ENCODE data around the gene LIM2.
"Not testable (repeated sequence)": the region's sequence is repeated elsewhere in the genome, so short reads cannot be mapped to it uniquely, and the experiment has no call there.

Gene LIM2, protein sequence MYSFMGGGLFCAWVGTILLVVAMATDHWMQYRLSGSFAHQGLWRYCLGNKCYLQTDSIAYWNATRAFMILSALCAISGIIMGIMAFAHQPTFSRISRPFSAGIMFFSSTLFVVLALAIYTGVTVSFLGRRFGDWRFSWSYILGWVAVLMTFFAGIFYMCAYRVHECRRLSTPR

DNA sequence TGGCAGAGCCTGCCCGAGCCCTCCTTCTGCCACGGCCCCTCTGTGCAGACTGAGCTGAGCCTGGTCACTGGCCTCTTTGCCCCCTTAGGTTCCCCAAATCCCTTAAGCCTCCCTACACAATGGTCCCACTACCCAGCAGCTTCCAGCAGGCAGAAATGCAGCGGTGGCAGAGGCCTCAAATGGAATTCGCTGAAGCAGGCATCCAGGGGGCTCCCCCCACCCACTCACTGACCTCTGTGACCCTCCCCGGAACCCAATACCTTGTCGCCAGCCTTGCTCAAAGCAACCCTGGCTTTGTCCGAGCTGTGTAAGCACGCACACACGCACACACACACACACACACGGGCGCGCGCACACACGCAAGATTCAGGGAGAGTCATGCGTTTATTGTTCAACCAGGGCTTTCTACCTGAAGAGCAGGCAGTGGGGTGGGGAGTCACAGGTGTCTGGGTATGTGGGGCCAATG is at the start of gene LIM2:
TSS of gene LIM2 (minus strand) at position 51 of the 466 bp plus-strand sequence. CDS start 531 bp downstream, outside the sequence.
- DNase-seq = no peak

DNA sequence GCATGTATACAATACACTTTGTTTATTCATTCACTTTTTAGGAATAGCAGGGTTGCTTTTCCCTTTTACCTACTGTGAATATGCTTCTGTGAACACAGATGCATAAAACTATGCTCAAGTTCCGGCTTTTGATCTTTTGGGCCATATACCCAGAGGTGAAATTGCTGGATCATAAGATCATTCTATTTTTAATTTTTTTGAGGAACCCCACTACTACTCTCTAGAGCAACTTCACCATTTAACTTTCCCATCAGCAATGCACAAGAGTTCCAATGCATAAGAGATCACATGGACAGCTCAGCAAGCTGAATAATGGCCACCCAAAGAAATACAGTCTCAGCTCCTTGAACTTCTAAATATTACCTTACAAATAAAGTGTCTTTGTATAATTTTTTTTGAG is 46.7 kb upstream of the LIM2 start:
- DNase-seq = no peak

DNA sequence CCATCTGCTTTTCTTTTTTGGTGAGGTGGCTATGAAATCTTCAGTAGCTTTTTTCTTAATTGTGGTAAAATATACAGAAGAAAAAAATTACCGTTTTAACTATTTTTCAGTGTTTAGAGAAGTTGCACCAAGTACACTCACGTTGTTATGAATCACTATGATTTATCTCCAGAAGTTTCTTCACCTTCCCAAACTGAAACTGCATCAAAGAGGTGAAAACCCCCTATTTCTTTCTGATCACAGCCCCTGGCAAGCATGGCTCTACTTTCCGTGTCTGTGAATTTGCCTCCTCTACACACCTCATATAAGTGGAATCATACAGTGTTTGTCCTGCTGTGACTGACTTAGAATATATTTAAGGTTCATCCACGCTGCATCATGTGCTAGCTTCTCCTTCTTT is 45.3 kb upstream of the LIM2 start:
- no peak for DNase-seq

DNA sequence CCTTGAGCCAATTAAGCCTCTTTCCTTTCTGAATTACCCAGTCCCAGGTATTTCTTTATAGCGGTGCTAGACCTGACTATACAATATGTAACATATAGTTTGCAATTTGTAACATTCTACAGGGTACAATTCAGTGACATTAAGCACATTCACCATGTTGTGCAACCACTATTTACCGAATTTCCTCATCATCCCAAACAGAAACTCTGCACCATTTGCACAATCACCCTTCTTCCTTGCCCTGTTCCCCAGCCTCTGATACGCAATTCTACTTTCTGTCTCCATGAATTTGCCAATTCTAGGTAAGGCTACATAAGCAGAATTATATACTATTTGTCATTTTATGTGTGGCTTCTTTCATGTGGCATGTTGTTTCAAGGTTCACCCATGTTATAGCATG is 43.4 kb upstream of the LIM2 start:
- no peak for DNase-seq

DNA sequence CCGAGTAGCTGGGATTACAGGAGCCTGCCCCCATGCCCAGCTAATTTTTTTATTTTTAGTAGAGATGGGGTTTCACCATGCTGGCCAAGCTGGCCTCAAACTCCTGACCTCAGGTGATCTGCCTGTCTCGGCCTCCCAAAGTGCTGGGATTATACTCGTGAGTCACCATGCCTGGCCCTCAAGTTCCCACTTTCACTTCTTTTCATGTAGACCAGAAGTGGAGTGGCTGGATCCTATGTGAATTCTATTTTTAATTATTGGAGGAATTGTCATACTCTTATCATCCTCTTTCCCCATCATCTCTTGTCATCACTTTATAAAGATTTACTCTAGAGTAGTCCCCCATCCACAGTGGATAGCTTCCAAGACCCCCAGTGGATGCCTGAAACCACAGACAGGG is 42.4 kb upstream of the LIM2 start:
- no peak for DNase-seq

DNA sequence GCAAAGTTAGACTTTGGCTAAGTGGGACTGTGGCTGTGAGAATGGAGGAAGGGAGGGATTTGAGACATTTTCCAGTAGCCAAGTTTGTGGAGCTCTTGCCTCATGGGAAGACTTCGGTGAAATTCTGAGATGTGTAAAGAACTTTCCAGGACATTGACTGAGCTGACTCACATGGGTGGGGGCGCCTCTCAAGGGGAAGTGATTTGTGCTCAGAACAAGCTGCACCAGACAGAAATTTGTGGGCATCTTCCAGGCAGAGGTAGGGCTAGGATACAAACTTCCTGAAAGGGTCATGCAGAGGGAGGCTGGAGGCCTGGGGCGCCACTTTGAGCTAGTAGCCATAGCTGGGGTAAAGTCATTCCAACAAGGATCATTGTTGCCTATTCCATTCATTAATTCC is 39.4 kb upstream of the LIM2 start:
- DNase-seq = no peak

DNA sequence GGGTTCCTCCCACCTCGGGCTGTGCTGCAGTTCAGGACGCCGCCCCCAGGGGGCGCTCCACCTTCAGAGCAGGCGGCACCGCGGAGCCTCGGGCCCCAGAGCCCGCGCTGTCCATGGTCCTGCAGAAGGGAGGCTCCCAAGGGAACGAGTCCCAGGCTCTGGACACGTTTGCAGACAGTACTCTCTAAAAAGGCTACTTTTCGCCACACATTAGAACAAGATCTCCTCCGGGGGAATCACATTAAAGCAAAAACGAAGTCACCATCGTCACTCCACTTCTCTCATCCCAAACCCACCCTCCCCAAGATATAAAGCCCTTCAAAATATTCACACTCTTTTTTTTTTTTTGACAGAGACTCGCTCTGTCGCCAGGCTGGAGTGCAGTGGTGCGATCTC is 34.3 kb upstream of the LIM2 start:
- DNase-seq = peak; percentile 36

DNA sequence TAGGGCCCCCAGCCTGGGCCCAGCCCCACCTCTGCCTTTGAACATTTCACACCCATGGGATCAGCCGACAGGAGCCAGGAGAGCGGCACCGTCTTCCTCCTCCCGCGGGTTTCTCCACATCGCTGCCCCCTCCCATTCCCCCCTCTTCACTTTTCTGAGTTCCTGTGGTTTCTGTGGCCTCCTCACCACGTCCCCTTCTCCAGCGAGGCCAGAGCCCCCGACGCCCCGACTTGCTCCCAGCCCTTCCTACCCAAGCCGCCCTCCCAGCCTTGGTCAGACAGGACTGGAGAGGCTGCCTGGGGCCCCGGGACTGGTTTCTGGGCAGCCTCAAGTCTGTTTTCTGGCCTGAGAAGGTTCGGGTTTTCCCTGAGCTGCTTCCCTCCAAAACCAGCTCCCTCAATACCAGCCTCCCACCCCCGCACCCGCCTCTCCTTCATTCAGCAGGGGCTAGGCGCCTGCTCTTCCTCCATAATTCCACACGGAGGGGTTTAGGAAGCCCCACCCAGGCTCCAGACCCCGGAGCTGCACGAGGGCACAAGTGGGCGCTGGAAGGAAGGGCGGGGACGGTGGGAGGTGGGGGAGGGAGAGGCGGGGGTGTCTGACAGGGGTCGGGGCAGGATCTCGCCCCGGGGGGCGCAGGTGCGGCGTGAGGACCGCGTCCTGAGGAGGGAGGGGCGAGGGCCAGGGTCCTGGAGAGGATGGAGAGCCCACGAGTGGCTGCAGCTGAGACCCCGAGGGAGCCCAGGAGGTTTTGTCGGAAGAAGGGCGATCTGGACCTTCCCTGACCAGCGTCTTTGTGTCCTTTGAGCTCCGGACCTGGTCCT is 33.7 kb upstream of the LIM2 start:
- DNase-seq = no peak

DNA sequence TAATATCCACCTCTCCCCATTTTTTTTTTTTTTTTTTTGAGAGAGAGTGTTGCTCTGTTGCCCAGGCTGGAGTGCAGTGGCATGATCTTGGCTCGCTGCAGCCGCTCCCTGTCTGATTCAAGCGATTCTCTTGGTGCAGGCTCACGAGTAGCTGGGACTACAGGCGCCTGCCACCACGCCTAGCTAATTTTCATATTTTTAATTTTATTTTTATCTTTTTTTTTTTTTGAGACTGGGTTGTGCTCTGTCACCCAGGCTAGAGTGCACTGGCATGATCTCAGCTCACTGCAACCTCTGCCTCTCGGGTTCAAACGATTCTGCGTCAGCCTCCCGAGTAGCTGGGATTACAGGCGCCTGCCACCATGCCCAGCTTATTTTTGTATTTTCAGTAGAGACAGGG is 32.7 kb upstream of the LIM2 start:
- DNase-seq = not testable (repeated sequence)

DNA sequence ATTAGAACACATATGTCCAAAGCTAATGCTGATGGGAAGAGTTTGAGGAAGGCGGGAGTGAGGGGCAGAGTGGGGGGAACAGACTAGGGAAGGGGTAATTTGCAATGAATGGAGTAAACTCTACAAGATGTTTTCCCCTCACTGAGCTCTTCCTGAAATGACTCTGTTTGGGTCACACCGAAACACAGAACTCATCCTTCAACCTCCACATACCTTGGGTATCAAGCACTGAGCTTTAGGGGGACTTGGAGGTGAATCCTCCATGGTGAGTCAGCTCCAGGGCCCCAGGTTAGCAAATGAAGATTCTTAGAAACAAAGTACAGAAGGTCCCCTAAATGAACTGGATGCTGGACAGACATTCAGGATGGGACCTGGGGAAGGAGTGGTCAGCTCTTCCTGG is 30.9 kb upstream of the LIM2 start:
- no peak for DNase-seq

DNA sequence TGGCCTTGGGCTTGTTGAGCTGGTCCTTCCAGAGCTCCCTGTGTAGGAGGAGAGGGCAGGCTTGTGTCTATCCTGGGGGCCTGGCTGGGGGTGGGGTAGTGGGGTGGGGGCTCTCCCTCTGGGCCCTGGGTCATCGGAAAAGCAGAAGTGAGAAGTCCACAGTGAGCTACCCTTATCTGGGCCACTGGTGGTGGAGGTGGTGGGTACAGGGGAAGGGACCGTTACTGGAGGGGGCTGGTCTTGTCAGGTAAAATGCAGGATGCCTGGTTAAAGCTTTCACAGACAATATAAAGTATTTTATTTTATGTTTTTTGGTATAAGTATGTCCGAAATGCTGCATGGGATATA is 30.0 kb upstream of the LIM2 start:
- no peak for DNase-seq

DNA sequence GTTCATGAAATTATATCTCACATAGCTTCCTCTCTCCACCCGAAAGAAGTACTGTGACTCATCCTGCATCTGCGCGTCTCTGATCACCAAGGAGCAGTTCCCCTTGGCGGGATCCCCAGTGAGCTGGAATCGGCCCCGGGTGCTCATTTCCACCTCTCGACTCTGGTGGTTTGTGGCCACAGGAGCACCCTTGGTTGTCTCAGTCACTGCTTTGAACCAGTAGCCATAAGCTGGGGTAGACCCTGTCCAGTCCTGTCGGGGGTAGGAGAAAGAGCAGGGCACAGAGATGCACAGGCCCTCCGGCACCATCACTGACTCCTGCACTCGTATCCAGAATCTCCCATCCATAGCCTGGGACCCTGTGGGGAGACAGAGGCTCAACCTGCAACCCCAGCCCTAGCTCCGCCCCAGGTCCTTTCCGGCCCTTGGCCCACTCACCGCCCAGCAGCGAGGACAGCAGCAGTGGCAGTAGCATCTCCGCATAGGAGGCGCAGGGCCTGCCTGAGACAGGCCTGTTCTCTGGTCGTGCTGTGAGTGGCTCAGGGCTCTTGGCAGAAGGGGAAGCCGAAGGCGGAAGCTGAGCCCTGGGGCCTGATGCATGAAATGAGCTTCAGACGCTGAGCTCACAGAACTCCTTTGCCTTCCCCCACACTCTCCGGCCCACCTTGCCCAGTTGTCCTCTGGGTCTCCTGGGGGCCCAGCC is 29.5 kb upstream of the LIM2 start, which contains the start of gene SIGLEC10:
TSS of gene SIGLEC10 (minus strand) at position 536 of the 703 bp plus-strand sequence. CDS start at position 475, 61 bp downstream.
- DNase-seq = no peak

DNA sequence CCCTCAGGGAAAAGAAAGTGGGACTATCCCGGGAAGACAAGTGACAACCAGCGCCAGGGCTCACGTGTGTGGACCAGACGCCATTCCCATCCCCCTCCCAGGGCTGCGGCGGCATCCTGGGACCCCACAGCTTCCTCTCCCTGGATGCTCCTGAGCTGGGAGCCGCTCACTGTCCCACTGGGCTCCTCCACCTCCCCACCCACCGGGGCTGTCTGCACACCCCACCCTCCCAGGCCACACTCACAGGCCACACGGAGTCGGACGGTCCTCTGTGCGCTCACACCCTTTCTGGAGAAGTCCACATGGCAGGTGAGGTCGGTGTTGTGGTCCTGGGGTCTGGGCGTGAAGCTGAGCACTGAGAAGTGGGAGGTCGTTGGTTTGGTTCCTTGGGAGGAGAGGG is 28.6 kb upstream of the LIM2 start:
- DNase-seq = not testable (repeated sequence)

DNA sequence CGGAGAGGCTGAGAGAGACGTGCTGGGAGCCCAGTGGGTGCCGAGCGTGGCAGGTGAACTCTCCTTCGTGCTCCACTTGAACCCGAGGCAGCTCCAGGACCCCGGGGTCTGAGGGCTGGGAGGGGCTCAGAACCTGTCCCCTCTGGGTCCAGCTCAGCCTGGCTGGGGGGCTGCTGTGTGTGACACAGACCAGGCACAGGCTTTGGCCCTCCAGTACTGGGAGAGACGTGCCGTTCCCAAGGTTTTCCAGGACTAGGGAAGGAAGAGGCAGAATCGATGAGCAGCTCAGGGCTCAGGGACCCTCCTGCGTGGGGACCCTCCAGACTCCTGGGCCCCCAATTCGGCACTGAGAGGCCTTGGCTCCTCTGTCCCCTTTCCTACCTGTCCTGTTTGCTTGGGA is 27.4 kb upstream of the LIM2 start:
- DNase-seq = no peak

DNA sequence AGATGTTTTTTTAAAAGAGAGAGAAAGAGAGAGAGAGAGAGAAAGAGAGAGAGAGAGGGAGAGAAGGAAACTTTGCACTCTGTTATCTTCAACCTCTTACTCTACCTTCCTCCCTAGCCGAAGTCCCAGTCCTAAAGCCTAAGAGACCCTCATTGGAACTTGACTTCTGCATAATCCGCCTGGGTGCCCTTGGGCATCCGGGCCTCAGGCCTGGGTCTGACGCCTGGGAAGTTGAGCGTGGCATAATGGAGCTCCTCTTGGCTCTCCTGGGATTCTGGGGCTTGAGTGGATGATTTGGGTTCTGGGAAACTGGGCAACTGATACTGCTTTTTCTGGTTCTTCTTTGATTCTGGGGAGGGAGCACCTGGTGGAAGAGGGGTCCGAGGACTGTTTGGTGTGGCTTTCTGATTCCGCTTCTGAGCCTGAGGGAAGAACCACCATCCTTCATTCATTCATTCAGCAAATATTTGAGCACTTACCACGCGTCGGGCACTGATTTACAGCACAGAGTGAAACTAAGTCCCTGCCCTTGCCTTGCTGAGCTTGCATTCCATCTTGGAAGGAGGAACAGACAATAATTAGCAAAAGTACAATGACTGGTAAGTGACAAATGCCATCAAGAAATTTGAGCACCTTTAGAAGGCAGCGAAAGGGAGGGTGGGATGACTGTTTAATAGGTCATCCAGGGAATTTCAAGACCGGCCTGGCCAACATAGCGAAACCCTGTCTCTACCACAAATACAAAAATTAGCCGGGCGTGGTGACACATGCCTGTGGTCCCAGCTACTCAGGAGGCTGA is 23.4 kb upstream of the LIM2 start:
- DNase-seq = no peak

DNA sequence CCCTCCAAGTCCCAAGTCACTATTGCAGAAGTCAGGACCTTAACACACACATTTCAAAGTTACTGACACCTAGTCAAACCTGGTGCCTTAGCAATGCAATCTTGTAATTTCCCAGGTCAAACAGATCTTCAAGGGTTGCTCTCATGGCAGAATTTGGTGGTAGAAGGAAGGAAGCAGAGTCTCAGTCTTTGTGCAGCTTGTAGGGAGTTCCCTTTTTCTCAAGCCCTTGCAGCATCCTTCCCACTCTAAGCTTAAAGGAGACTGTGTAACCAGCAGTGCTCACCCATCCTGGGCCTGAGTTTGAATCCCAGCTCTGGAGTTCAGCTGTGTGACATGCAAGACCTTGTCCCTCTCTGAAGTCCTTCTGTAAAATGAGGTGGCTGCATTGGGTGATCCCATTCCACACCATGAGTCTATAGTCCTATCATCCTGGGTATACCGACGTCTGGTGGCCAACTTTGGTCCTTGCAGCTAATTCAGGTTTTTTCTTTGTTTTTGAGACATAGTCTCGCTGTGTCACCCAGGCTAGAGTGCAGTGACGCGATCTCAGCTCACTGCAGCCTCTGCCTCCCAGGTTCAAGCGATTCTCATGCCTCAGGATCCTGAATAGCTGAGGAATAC is 19.8 kb upstream of the LIM2 start:
- no peak for DNase-seq

DNA sequence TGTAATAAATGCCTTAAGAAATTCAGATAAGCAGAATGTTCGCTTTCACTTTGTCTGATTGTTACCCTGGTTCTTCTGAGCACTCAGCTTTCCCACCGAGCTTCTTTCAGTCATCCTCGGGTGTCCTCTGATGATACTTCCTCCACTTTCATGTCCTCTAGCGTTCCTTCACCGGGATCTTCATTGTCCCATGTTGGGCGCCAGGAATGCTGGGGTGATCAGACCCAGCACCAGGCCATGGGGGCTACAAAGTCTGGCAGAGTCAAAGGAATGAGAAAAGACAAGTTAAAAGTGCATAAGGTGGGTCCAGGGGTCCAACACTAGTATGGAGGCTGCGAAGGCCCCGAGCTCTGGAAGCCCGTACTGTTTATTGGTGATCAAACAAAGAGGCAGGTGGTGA is 14.3 kb upstream of the LIM2 start:
- no peak for DNase-seq

DNA sequence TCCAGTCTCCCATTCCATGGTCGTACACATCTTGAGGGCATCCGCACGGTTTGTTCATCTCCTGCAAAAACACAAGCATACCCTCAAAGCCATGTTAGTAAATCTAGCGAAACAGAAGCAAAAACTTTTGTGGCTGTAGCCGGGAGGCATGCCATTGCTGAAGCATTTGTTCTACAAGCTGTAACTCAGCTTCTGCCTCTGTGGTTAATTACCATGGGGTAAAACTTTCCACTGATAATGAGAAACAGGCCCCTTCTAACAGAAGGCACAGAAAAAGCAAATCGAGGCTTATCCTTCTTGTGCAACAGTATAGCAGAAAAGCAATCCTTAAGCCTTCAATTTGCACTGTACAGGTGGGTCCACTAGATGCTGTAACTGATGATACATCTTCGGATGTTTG is 12.2 kb upstream of the LIM2 start:
- DNase-seq = not testable (repeated sequence)

DNA sequence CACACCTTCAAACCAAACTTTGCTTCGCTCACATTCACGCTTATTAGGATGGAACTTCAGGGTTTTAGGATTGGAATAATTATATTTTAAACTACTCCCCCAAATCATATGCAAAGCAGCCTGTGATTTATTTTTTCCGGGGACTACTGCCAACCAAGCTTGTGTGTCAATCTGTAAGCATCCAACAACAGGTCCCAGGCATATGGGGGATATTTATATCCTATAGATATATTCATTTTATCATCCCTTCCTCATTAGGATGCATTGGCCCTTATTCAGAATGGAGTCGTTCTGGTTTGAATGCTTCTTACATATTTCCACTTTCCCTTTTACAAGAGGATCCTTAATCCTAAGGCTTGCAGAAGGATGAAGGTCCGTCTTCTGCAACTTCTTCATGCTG is 11.5 kb upstream of the LIM2 start:
- no peak for DNase-seq

DNA sequence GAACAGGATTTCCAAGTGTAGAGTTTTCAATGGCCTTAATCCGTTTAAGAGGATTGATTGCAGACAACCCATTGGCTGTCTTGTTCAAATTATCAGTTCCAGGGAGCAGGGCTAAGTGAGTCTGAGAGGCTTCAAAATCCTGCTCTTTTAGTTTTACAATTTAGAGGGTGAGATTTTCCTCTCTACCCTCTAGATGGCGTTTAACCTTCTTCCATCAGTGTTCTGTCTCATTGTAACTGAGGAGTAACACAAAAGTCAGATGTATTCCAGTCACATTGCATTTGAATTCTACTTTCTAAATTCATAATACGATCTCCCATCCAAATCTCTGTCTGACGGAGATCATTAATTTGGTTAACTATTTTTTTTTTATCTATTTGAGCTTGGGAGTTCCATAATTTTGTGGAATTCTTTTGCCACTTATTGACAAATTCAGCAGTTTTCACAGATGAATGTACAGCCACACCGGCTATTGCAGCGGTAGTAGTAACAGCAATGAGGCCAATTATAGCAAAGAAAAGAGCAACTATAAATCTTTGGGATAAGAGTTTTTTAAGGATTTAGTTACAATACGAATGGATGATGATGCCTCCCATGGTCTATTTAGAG is 10.4 kb upstream of the LIM2 start:
- DNase-seq = peak; percentile 18

DNA sequence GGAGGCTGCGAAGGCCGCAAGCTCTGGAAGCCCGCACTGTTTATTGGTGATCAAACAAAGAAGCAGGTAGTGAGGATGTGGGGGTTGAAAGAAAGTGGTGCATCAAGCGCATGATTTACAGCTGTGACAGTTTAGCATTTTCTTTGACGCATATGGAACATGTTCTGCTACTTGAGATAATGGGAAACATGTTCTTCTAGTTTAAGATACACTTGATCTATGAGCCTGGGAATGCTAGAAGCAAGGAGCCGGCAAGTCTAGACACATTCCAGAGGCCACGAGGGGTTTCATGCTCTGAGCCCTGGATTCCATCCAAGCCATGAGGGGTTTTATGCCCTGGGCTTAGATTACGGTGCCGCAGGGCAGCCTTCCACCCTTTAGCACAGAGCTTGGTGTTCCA is 9.7 kb upstream of the LIM2 start:
- DNase-seq = not testable (repeated sequence)

DNA sequence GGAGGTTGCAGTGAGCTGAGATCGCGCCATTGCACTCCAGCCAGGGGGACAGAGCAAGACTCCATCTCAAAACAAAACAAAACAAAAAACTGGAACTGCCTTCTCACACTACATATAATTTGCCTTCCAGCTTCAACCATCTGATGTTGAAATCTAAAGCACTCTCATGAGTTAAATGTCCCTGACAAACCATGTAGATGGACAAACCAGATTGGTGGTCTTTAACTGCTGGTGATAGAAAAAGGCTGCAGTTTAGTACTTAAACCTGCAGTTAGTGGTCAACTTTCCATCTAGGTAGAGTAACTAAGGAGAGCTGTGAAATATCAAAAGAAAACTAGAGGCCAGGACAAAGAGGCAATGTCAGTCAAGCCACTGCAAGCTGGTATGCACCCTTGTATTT is 8.4 kb upstream of the LIM2 start:
- no peak for DNase-seq
